Sigmoid colon (tissue), 4 donors: Measurements from ENCODE around the gene PIANP.

ENCODE experiments used
- CTCF ChIP-seq, 4 experiments: fragments of 450-650 bp in 3 of 4; fragments of 200-600 bp in 1 of 4; IDR thresholded peaks; one replicate each; pipeline ENCODE4 v1.5.1; 2016 to 2019; ENCODE audit warnings: antibody characterized with exemption in 4 of 4, mild to moderate bottlenecking in 3 of 4, moderate library complexity in 2 of 4
- EP300 ChIP-seq, 4 donors: sonication (generic); formaldehyde crosslinking; IDR thresholded peaks; one replicate each; pipeline ENCODE4 v1.6.1; 2017; ENCODE audit warnings: antibody characterized with exemption in 4 of 4
- POLR2A ChIP-seq, 2 donors: fragments of 450-650 bp; IDR thresholded peaks; one replicate each; pipeline ENCODE4 v1.6.1; 2016; ENCODE audit warnings: antibody characterized with exemption in 2 of 2, mild to moderate bottlenecking in 2 of 2, moderate library complexity in 2 of 2

GRCh38 chr12:6734506-6735387 is 34.1 kb upstream of the PIANP start:
- no peak for TF ChIP-seq CTCF (IDR thresholded peaks at IDR 0.05)
- no peak for TF ChIP-seq EP300 (IDR thresholded peaks at IDR 0.05)
- TF ChIP-seq POLR2A (IDR thresholded peaks at IDR 0.05): no peak
